IMR-90 (cell line): Measurements from ENCODE around the gene HGD. TPM values are rescaled to one million over a fixed set of nuclear protein-coding genes. Genes with fewer than 3 reads are reported as not detected.
A peak's percentile ranks its signal among the peaks of the same experiment; 100 is the strongest.

Experiments used
- ATAC-seq: fragments of 200-7000 bp; cut with Tn5 transposase; 2 replicates; pipeline ENCODE4 v1.9.1; 2020; ENCODE audit warnings: low read depth, mild to moderate bottlenecking, moderate library complexity
- BruUV-seq: library from RNA; stranded (reverse); fragments of 400-500 nt; replicated peaks from 2 replicates; lab custom pipeline; 2021; lab: Mats Ljungman, UMichigan
- CTCF ChIA-PET: fragments of 300-600 bp; formaldehyde crosslinking; extraction: SDS; loops from one replicate; lab custom pipeline; 2021; ENCODE audit warnings: antibody characterized with exemption; lab: Yijun Ruan, JAX
- POLR2A ChIA-PET: fragments of 300-600 bp; sonication (Branson Sonifier 250); formaldehyde crosslinking; loops from one replicate; lab custom pipeline; 2022; ENCODE audit warnings: antibody characterized with exemption; ENCODE audit not compliant: unreplicated experiment; lab: Charles Lee
- DNase-seq: peaks from one replicate; pipeline ENCODE4 v3.0.0; 2013
- H2AFZ ChIP-seq: replicated peaks from 2 replicates; pipeline ENCODE3; 2013; ENCODE audit warnings: low read length, mild to moderate bottlenecking; ENCODE audit not compliant: poor library complexity
- H2AK5ac ChIP-seq: 2 replicates; pipeline ENCODE4 v1.6.1; 2013; ENCODE audit warnings: low read depth, low read length, inconsistent platforms
- H2AK9ac ChIP-seq: replicated peaks from 2 replicates; pipeline ENCODE3; 2013; ENCODE audit warnings: mild to moderate bottlenecking, low read depth, low read length, moderate library complexity; ENCODE audit not compliant: poor library complexity
- H2BK120ac ChIP-seq: 2 replicates; pipeline ENCODE4 v1.6.1; 2013; ENCODE audit warnings: low read depth, low read length, inconsistent platforms
- H2BK15ac ChIP-seq: 3 replicates; pipeline ENCODE4 v1.6.1; 2013; ENCODE audit warnings: low read depth, low read length, inconsistent platforms
- H2BK20ac ChIP-seq: 2 replicates; pipeline ENCODE4 v1.6.1; 2013; ENCODE audit warnings: low read depth, mild to moderate bottlenecking, inconsistent platforms, low read length, moderate library complexity
- H2BK5ac ChIP-seq: 2 replicates; pipeline ENCODE4 v1.6.1; 2013; ENCODE audit warnings: mild to moderate bottlenecking, low read depth, low read length, inconsistent platforms; ENCODE audit not compliant: poor library complexity, severe bottlenecking
- H3K14ac ChIP-seq: replicated peaks from 2 replicates; pipeline ENCODE4 v1.6.1; 2013; ENCODE audit warnings: low read depth, low read length, inconsistent platforms
- H3K18ac ChIP-seq: 2 replicates; pipeline ENCODE4 v1.6.1; 2013; ENCODE audit warnings: low read depth, low read length, control low read depth
- H3K23ac ChIP-seq: 2 replicates; pipeline ENCODE4 v1.6.1; 2013; ENCODE audit warnings: low read depth, low read length, inconsistent platforms
- H3K27ac ChIP-seq: 2 replicates; pipeline ENCODE4 v1.5.1; 2013; ENCODE audit warnings: mild to moderate bottlenecking, control low read depth, low read length; ENCODE audit not compliant: insufficient read depth
- H3K27me3 ChIP-seq: 2 replicates; pipeline ENCODE4 v1.6.1; 2013; ENCODE audit warnings: low read length; ENCODE audit not compliant: control insufficient read depth, insufficient read depth
- H3K36me3 ChIP-seq: 2 replicates; pipeline ENCODE4 v1.6.1; 2013; ENCODE audit warnings: low read length, mixed read lengths; ENCODE audit not compliant: control insufficient read depth, insufficient read depth
- H3K4ac ChIP-seq: 2 replicates; pipeline ENCODE4 v1.6.1; 2013; ENCODE audit warnings: low read depth, low read length, inconsistent platforms
- H3K4me1 ChIP-seq: 2 replicates; pipeline ENCODE4 v1.6.1; 2013; ENCODE audit warnings: low read length, mixed read lengths; ENCODE audit not compliant: control insufficient read depth, insufficient read depth
- H3K4me2 ChIP-seq: 2 replicates; pipeline ENCODE4 v1.6.1; 2013; ENCODE audit warnings: low read depth, mild to moderate bottlenecking, control low read depth, low read length, moderate library complexity
- H3K4me3 ChIP-seq: 2 replicates; pipeline ENCODE4 v1.5.1; 2013; ENCODE audit warnings: low read depth, mild to moderate bottlenecking, control low read depth, low read length, moderate library complexity; ENCODE audit not compliant: insufficient read depth
- H3K56ac ChIP-seq: 2 replicates; pipeline ENCODE4 v1.6.1; 2013; ENCODE audit warnings: low read length, inconsistent platforms; ENCODE audit not compliant: insufficient read depth; ENCODE audit errors: extremely low read depth
- H3K79me1 ChIP-seq, 2 experiments: 2 replicates each; pipeline ENCODE4 v1.6.1; 2013; ENCODE audit warnings: low read length in 2 of 2, inconsistent platforms in 1 of 2, low read depth in 1 of 2
- H3K9ac ChIP-seq: 2 replicates; pipeline ENCODE4 v1.6.1; 2013; ENCODE audit warnings: low read depth, low read length, control low read depth
- H3K9me1 ChIP-seq: 2 replicates; pipeline ENCODE4 v1.6.1; 2013; ENCODE audit warnings: low read length, inconsistent platforms; ENCODE audit not compliant: insufficient read depth
- H3K9me3 ChIP-seq: 2 replicates; pipeline ENCODE4 v1.6.1; 2013; ENCODE audit warnings: low read length; ENCODE audit not compliant: control insufficient read depth, insufficient read depth
- H4K20me1 ChIP-seq: 2 replicates; pipeline ENCODE4 v1.6.1; 2013; ENCODE audit warnings: low read length, inconsistent platforms; ENCODE audit not compliant: insufficient read depth
- H4K5ac ChIP-seq: 2 replicates; pipeline ENCODE4 v1.6.1; 2013; ENCODE audit warnings: mild to moderate bottlenecking, low read depth, low read length, control low read depth
- H4K8ac ChIP-seq, 2 experiments: 2 replicates each; pipeline ENCODE4 v1.6.1; 2013; ENCODE audit warnings: low read depth in 2 of 2, low read length in 2 of 2, control low read depth in 1 of 2, inconsistent platforms in 1 of 2
- H4K91ac ChIP-seq: 2 replicates; pipeline ENCODE4 v1.6.1; 2013; ENCODE audit warnings: low read depth, low read length, inconsistent platforms; ENCODE audit not compliant: insufficient read depth
- BHLHE40 ChIP-seq: fragments of 150-350 bp; IDR thresholded peaks from 2 replicates; pipeline ENCODE4 v1.6.1; 2016; ENCODE audit warnings: mild to moderate bottlenecking, low read depth, low read length
- CEBPB ChIP-seq: IDR thresholded peaks from 2 replicates; pipeline ENCODE4 v1.6.1; 2012; ENCODE audit warnings: low read depth, low read length, improper control_type of control experiment
- FOS ChIP-seq: fragments of 150-350 bp; IDR thresholded peaks from 2 replicates; pipeline ENCODE4 v1.6.1; 2016; ENCODE audit warnings: low read depth, low read length
- MXI1 ChIP-seq: IDR thresholded peaks from 2 replicates; pipeline ENCODE4 v1.6.1; 2012; ENCODE audit warnings: low read depth, mild to moderate bottlenecking, low read length, moderate library complexity, borderline replicate concordance
- RAD21 ChIP-seq: IDR thresholded peaks from 2 replicates; pipeline ENCODE4 v1.6.1; 2012; ENCODE audit warnings: low read length, improper control_type of control experiment
- RCOR1 ChIP-seq: IDR thresholded peaks from 2 replicates; pipeline ENCODE4 v1.6.1; 2012; ENCODE audit warnings: mild to moderate bottlenecking, low read length, improper control_type of control experiment; ENCODE audit not compliant: insufficient replicate concordance
- SMC3 ChIP-seq: fragments of 150-350 bp; IDR thresholded peaks from 2 replicates; pipeline ENCODE4 v1.6.1; 2016; ENCODE audit warnings: low read depth, mild to moderate bottlenecking, antibody characterized with exemption, low read length, moderate library complexity
- WGBS, 2 experiments: methylation state at CpG; one replicate each; pipeline versions ENCODE4 v1.1.5 to v1.1.7; 2013; ENCODE audit warnings: missing lambda C conversion rate in 2 of 2; ENCODE audit not compliant: insufficient read length in 1 of 2; ENCODE audit errors: extremely low coverage in 2 of 2; 5-methylcytosine and 5-hydroxymethylcytosine counted together
- dilution Hi-C: fragments of 300-500 bp; cut with HindIII; formaldehyde crosslinking; loops from one replicate; pipeline ENCODE4 v1.14.3; 2018; ENCODE audit warnings: low sequenced_read_pairs; ENCODE audit not compliant: unreplicated experiment
- in situ Hi-C: fragments of 300-500 bp; cut with MboI; formaldehyde crosslinking; loops from 3 replicates; pipeline ENCODE4 v1.14.3; 2019; ENCODE audit warnings: low sequenced_read_pairs, inconsistent platforms, mixed read lengths
- intact Hi-C: fragments of 100-400 bp; cut with micrococcal nuclease; formaldehyde crosslinking; loops from 2 replicates; pipeline ENCODE4 v1.10.0; 2022
- polyA plus RNA-seq, 3 experiments: library from polyadenylated mRNA; depleted of rRNA; stranded (reverse); fragments of >200 nt; gene quantifications; 2 replicates each; pipeline ENCODE4 v1.2.3, GENCODE V29; 2012; ENCODE audit warnings: low replicate concordance in 1 of 3
- total RNA-seq: library from RNA; depleted of rRNA; stranded (reverse); fragments of >200 nt; gene quantifications from 2 replicates; pipeline ENCODE4 v1.2.3, GENCODE V29; 2012
- TF ChIP-seq, protein P1 (sequence below): fragments of 150-350 bp; IDR thresholded peaks from 2 replicates; pipeline ENCODE4 v1.6.1; 2016; ENCODE audit warnings: low read depth, mild to moderate bottlenecking, low read length, moderate library complexity, borderline replicate concordance
- TF ChIP-seq, protein P2 (sequence below): conservative IDR thresholded peaks from 2 replicates; pipeline ENCODE4 v1.5.1; 2012; ENCODE audit warnings: mild to moderate bottlenecking, low read depth, low read length, improper control_type of control experiment

Gene HGD
- total and polyA plus RNA-seq, 2 of the 4 experiments (the other 2 are of a cell fraction): 0.14 TPM; not detected in 1

DNA sequence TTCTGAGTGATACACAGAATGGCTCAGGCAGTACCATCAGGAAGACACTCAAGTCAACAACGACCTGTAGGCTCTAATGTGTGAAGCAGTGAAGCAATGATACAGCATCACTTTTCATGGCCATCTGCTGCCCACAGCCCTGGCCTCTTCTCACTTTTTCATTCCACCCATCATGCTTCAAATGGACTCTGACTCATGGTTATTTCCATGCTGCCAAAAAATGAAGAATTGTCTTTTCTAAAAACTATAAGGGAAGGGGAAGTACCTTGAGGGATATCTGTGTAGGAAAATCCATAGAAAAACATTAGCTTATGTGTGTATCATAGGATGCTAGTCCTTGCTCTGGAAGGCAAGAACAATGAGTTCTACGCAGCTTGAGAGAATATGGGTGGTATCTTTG, 11.5 kb downstream of the HGD start:
- 20% methylated on average over 1 of the region's 2 CpGs; no CpG with 5 or more reads in 1 of the 2 experiments for WGBS, 2 experiments
- H3K23ac ChIP-seq: no peak overlapping the region
- no peak overlapping the region for H3K14ac ChIP-seq
- ATAC-seq (no peak), DNase-seq (peak; percentile 44)
- no peak overlapping the region for H4K5ac ChIP-seq
- no peak overlapping the region for H2AK5ac ChIP-seq
- H4K8ac ChIP-seq: no peak overlapping the region
- in situ Hi-C loops (no loop called here), intact Hi-C loops (no loop called here), dilution Hi-C loops (no loop called here)
- no peak overlapping the region for H2BK5ac ChIP-seq
- H3K36me3 ChIP-seq: no peaks in the 10 kb centered on the region
- H3K4me3 ChIP-seq: no peak overlapping the region
- H2BK120ac ChIP-seq: no peak overlapping the region
- H3K18ac ChIP-seq: no peak overlapping the region
- no peaks in the 10 kb centered on the region for H3K9me3 ChIP-seq
- H3K4me1 ChIP-seq: no peaks in the 10 kb centered on the region; the same call in 1 of the 2 replicates
- H3K56ac ChIP-seq: no peak overlapping the region
- POLR2A ChIA-PET: no interaction called here
- H2AFZ ChIP-seq: no peak overlapping the region
- H2AK9ac ChIP-seq: no peak overlapping the region
- no peak overlapping the region for H2BK20ac ChIP-seq
- no peaks in the 10 kb centered on the region for H3K9me1 ChIP-seq
- BruUV-seq: no TSS peak
- H3K4ac ChIP-seq: no peak overlapping the region
- H3K27me3 ChIP-seq: no peaks in the 10 kb centered on the region
- CTCF ChIA-PET: no interaction called here
- H3K9ac ChIP-seq: no peak overlapping the region
- no peak overlapping the region for H3K27ac ChIP-seq
- H3K4me2 ChIP-seq: no peak overlapping the region
- no peak for TF ChIP-seq MXI1
- TF ChIP-seq RAD21: no peak
- TF ChIP-seq BHLHE40: no peak
- TF ChIP-seq FOS: no peak
- TF ChIP-seq SMC3: no peak
- TF ChIP-seq, protein P1, sequence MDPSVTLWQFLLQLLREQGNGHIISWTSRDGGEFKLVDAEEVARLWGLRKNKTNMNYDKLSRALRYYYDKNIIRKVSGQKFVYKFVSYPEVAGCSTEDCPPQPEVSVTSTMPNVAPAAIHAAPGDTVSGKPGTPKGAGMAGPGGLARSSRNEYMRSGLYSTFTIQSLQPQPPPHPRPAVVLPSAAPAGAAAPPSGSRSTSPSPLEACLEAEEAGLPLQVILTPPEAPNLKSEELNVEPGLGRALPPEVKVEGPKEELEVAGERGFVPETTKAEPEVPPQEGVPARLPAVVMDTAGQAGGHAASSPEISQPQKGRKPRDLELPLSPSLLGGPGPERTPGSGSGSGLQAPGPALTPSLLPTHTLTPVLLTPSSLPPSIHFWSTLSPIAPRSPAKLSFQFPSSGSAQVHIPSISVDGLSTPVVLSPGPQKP: no peak
- TF ChIP-seq RCOR1: no peak
- no peak for TF ChIP-seq CEBPB
- TF ChIP-seq, protein P2, sequence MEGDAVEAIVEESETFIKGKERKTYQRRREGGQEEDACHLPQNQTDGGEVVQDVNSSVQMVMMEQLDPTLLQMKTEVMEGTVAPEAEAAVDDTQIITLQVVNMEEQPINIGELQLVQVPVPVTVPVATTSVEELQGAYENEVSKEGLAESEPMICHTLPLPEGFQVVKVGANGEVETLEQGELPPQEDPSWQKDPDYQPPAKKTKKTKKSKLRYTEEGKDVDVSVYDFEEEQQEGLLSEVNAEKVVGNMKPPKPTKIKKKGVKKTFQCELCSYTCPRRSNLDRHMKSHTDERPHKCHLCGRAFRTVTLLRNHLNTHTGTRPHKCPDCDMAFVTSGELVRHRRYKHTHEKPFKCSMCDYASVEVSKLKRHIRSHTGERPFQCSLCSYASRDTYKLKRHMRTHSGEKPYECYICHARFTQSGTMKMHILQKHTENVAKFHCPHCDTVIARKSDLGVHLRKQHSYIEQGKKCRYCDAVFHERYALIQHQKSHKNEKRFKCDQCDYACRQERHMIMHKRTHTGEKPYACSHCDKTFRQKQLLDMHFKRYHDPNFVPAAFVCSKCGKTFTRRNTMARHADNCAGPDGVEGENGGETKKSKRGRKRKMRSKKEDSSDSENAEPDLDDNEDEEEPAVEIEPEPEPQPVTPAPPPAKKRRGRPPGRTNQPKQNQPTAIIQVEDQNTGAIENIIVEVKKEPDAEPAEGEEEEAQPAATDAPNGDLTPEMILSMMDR: no peak
- no peak overlapping the region for H2BK15ac ChIP-seq
- H4K91ac ChIP-seq: no peak overlapping the region
- H4K20me1 ChIP-seq: no peaks in the 10 kb centered on the region
- H3K79me1 ChIP-seq: no peaks in the 10 kb centered on the region
